GM12878 (cell line): ENCODE measurements around the gene TEDC1. TPM values are rescaled to one million over a fixed set of nuclear protein-coding genes. Genes with fewer than 3 reads are reported as not detected.

Source experiments
- ATAC-seq: fragments of 200-7000 bp; cut with Tn5 transposase; 3 replicates; pipeline ENCODE4 v1.9.1; 2020; ENCODE audit warnings: mild to moderate bottlenecking, moderate library complexity
- BruUV-seq: library from RNA; stranded (reverse); fragments of 400-500 nt; replicated peaks from 2 replicates; lab custom pipeline; 2021; lab: Mats Ljungman, UMichigan
- CTCF ChIA-PET: fragments of 300-600 bp; sonication (Branson Sonifier 250); formaldehyde crosslinking; extraction: SDS; loops from one replicate; lab custom pipeline; 2021; ENCODE audit warnings: inconsistent platforms; lab: Yijun Ruan, JAX
- POLR2A ChIA-PET: fragments of 350-600 bp; formaldehyde crosslinking; extraction: SDS; loops from one replicate; lab custom pipeline; 2021; ENCODE audit warnings: inconsistent platforms; lab: Charles Lee
- RAD21 ChIA-PET: fragments of 300-600 bp; sonication (Branson Sonifier 250); formaldehyde crosslinking; loops from one replicate; lab custom pipeline; 2023; ENCODE audit warnings: antibody characterized with exemption; ENCODE audit not compliant: unreplicated experiment; lab: Charles Lee
- SMC1A ChIA-PET: fragments of 300-600 bp; sonication (Branson Sonifier 250); formaldehyde crosslinking; loops from one replicate; lab custom pipeline; 2023; ENCODE audit not compliant: unreplicated experiment, uncharacterized antibody; lab: Charles Lee
- DNase-seq: peaks from one replicate; pipeline ENCODE4 v3.0.0-alpha.2; 2011; ENCODE audit warnings: low read depth, low spot score
- FAIRE-seq: peaks from 3 replicates; lab custom pipeline; 2011; peaks lifted over from hg19 to GRCh38; lab: Jason Lieb, UNC
- H2AFZ ChIP-seq: 2 replicates; pipeline ENCODE4 v1.6.0; 2011; ENCODE audit warnings: low read depth, low read length, control low read depth; ENCODE audit not compliant: control insufficient read depth
- H3K27ac ChIP-seq: 2 replicates; pipeline ENCODE4 v1.5.1; 2011; ENCODE audit warnings: control low read depth; ENCODE audit not compliant: control insufficient read depth, insufficient read depth
- H3K27me3 ChIP-seq, 2 experiments: replicated peaks in 1 of 2; 2 replicates each; pipeline versions ENCODE4 v1.6.0 to v1.6.1; 2011; ENCODE audit warnings: low read length in 1 of 2; ENCODE audit not compliant: control insufficient read depth in 2 of 2, insufficient read depth in 2 of 2
- H3K36me3 ChIP-seq, 2 experiments: 2 replicates each; pipeline ENCODE4 v1.5.1; 2011; ENCODE audit warnings: low read length in 1 of 2; ENCODE audit not compliant: control insufficient read depth in 2 of 2, insufficient read depth in 2 of 2
- H3K4me1 ChIP-seq: 2 replicates; pipeline ENCODE4 v1.6.1; 2011; ENCODE audit warnings: mild to moderate bottlenecking, low read length, moderate library complexity, mixed read lengths; ENCODE audit not compliant: control insufficient read depth, insufficient read depth
- H3K4me2 ChIP-seq: 2 replicates; pipeline ENCODE4 v1.6.0; 2011; ENCODE audit warnings: control low read depth; ENCODE audit not compliant: control insufficient read depth, insufficient read depth
- H3K4me3 ChIP-seq: fragments of 200-600 bp; sonication (generic); 2 replicates; pipeline ENCODE4 v1.5.1; 2016
- H3K79me2 ChIP-seq: 2 replicates; pipeline ENCODE4 v1.6.0; 2011; ENCODE audit warnings: low read length; ENCODE audit not compliant: control insufficient read depth, insufficient read depth
- H3K9ac ChIP-seq: 2 replicates; pipeline ENCODE4 v1.8.0; 2011; ENCODE audit warnings: low read length, control low read depth, mixed read lengths; ENCODE audit not compliant: control insufficient read depth, insufficient read depth
- H3K9me3 ChIP-seq: replicated peaks from 3 replicates; pipeline ENCODE4 v1.5.1; 2011; ENCODE audit warnings: mild to moderate bottlenecking, low read length; ENCODE audit not compliant: control insufficient read depth, insufficient read depth
- H4K20me1 ChIP-seq: 2 replicates; pipeline ENCODE4 v1.6.0; 2011; ENCODE audit not compliant: control insufficient read depth, insufficient read depth
- MXI1 ChIP-seq: fragments of 150-350 bp; IDR thresholded peaks from 2 replicates; pipeline ENCODE4 v1.6.1; 2011; ENCODE audit warnings: low read depth, mild to moderate bottlenecking, inconsistent platforms, low read length, improper control_type of control experiment
- NFIC ChIP-seq: IDR thresholded peaks from 2 replicates; pipeline ENCODE4 v1.6.1; 2012; ENCODE audit warnings: low read depth, mild to moderate bottlenecking, inconsistent platforms, low read length, moderate library complexity
- POLR2A ChIP-seq: IDR thresholded peaks from 2 replicates; pipeline ENCODE4 v1.6.1; 2011; ENCODE audit warnings: low read depth, mild to moderate bottlenecking, low read length
- SREBF1 ChIP-seq: IDR thresholded peaks from 2 replicates; pipeline ENCODE4 v1.6.1; 2012; ENCODE audit warnings: mild to moderate bottlenecking, low read length
- TCF3 ChIP-seq: IDR thresholded peaks from 2 replicates; pipeline ENCODE4 v1.6.1; 2012; ENCODE audit warnings: low read depth, mild to moderate bottlenecking, low read length, borderline replicate concordance; ENCODE audit not compliant: insufficient read depth
- ZNF207 ChIP-seq: fragments of 450-650 bp; IDR thresholded peaks from 2 replicates; pipeline ENCODE4 v1.6.1; 2014; ENCODE audit warnings: antibody characterized with exemption, mild to moderate bottlenecking, borderline replicate concordance
- ZNF217 ChIP-seq: fragments of 450-650 bp; IDR thresholded peaks from 2 replicates; pipeline ENCODE4 v1.6.1; 2017; ENCODE audit warnings: antibody characterized with exemption, mild to moderate bottlenecking
- WGBS: methylation state at CpG from one replicate; pipeline ENCODE4 v1.1.6; 2016; ENCODE audit warnings: low lambda C conversion rate; ENCODE audit not compliant: insufficient replicate concordance, insufficient coverage; ENCODE audit errors: missing lambda C conversion rate; 5-methylcytosine and 5-hydroxymethylcytosine counted together
- in situ Hi-C: fragments of 300-500 bp; cut with MboI; formaldehyde crosslinking; loops from 9 replicates; pipeline ENCODE4 v1.14.3; 2018; ENCODE audit warnings: mixed read lengths
- intact Hi-C: fragments of 100-400 bp; cut with micrococcal nuclease; formaldehyde crosslinking; loops from one replicate; pipeline ENCODE4 v1.14.2; 2022; ENCODE audit not compliant: unreplicated experiment
- polyA plus RNA-seq, 11 experiments: library from polyadenylated mRNA; depleted of rRNA in 4 of 11; unstranded in 6 of 11; stranded (reverse) in 5 of 11; fragments of >200 nt; fragmentation: Nextera tagmentation in 4 of 11; fragmentation: Illumina TruSeq in 1 of 11; extraction: Ambion mirVana in 4 of 11; extraction: Trizol in 1 of 11; gene quantifications; 1 replicate in 1 of 11; 2 replicates in 10 of 11; pipeline versions ENCODE4 v1.2.1 to v1.2.3, GENCODE V29; 2011 to 2016; ENCODE audit warnings: inconsistent platforms in 2 of 11, missing spikeins in 2 of 11, low read depth in 1 of 11
- total RNA-seq, 4 experiments: library from RNA; depleted of rRNA in 3 of 4; stranded (reverse); fragments of >200 nt in 3 of 4; fragmentation: Illumina TruSeq in 1 of 4; extraction: Trizol in 1 of 4; gene quantifications; 2 replicates each; pipeline versions ENCODE4 v1.2.1 to v1.2.3, GENCODE V29; 2013 to 2021
- TF ChIP-seq, protein P1 (sequence below): fragments of 450-650 bp; IDR thresholded peaks from 2 replicates; pipeline ENCODE4 v1.6.1; 2017; ENCODE audit warnings: mild to moderate bottlenecking

The TEDC1 gene
- total and polyA plus RNA-seq, 10 of the 15 experiments (the other 5 are each of a cell fraction or from before 2014, with no cell fraction given): 0.19 to 34.2 (median 14.5) TPM

- TSS peak; percentile 53 for BruUV-seq
- Histone ChIP-seq H3K9ac (no peak overlapping the region), H3K27ac (no peak overlapping the region), H3K4me3 (no peak overlapping the region), H2AFZ (no peak overlapping the region), H3K9me3 (no peaks in the 10 kb centered on the region), H3K4me2 (no peak overlapping the region), H3K4me1 (no peaks in the 10 kb centered on the region), H3K79me2 (no peaks in the 10 kb centered on the region), H3K36me3 (peaks cover 0 to 20% of the 10 kb centered on the region in 2 experiments; a peak in 3 of 4 replicates), H3K27me3 (no peaks in the 10 kb centered on the region; a peak in 1 of 4 replicates), H4K20me1 (no peaks in the 10 kb centered on the region)
- intact Hi-C loops (no loop called here), in situ Hi-C loops (no loop called here)
- TF ChIP-seq NFIC (no peak), ZNF207 (no peak), POLR2A (no peak), MXI1 (no peak), SREBF1 (no peak), TCF3 (no peak), ZNF217 (no peak)
- TF ChIP-seq, protein P1, sequence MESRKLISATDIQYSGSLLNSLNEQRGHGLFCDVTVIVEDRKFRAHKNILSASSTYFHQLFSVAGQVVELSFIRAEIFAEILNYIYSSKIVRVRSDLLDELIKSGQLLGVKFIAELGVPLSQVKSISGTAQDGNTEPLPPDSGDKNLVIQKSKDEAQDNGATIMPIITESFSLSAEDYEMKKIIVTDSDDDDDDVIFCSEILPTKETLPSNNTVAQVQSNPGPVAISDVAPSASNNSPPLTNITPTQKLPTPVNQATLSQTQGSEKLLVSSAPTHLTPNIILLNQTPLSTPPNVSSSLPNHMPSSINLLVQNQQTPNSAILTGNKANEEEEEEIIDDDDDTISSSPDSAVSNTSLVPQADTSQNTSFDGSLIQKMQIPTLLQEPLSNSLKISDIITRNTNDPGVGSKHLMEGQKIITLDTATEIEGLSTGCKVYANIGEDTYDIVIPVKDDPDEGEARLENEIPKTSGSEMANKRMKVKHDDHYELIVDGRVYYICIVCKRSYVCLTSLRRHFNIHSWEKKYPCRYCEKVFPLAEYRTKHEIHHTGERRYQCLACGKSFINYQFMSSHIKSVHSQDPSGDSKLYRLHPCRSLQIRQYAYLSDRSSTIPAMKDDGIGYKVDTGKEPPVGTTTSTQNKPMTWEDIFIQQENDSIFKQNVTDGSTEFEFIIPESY: no peak
- CTCF ChIA-PET: no interaction called here
- RAD21 ChIA-PET: no interaction called here
- POLR2A ChIA-PET: no interaction called here
- DNase-seq (no peak), FAIRE-seq (no peak), ATAC-seq (no peak)
- SMC1A ChIA-PET: no interaction called here
- WGBS: 94% methylated on average over 22 of the region's 22 CpGs
Observed at GRCh38 chr14:105467942-105468471, 23.0 kb upstream of the TEDC1 start.
